Stimulated activated CD4-positive, alpha-beta T cell treated with anti-CD3 and anti-CD28 coated beads, TNF-alpha, amount 100 ng/mL, for 24 hours (primary cell): ENCODE measurements around the gene ITGA3.
"Not testable (repeated sequence)": the region's sequence is repeated elsewhere in the genome, so short reads cannot be mapped to it uniquely, and the experiment has no call there.

Experiments
- DNase-seq, 3 experiments: peaks; one replicate each; pipeline ENCODE4 v3.0.0-alpha.2; 2020; ENCODE audit warnings: low read depth in 3 of 3

ITGA3 gene

GRCh38 chr17:50052241-50052796 is 3.6 kb upstream of the ITGA3 start:
- DNase-seq: no peak

DNA sequence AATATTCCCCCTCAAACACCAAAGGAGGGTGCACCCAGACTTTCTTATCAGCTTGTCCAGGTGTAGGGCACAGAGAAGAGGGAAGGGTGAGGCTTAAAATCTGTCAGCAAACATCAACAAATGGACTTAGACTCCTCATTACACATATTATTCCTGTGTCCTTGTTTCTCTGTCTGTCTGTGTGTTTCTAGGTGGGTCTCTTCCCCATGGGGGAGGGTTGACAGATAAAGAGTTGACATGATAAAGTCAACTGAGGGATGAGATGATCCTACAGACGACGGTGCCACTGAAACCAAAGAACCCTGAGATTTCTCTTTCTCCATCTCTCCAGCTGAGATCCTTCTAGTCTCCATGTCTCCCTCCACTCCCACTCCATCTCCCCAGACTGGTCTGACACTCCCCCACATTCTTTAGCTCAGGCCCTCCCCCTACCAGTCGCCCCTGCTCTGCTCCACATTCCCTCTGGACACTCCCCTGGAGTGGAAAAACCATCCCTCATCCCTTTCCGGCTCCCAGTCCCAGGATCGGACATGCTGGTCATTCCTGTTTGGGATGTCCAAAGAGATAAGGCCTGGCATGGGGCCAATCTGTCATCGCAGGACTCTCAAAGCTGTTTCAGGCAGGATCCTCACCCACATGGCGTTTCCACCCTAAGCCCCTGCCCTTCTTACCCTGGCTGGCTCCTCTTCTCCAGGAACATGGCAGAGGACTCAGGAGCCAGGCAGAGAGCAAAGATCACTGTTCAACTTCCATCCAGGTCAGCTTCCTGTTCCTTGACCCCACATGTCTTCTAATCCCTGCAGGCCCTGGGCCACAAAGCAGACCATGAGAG is 2.9 kb upstream of the ITGA3 start:
- DNase-seq: no peak

- DNase-seq: no peak
Observed at GRCh38 chr17:50053654-50053960, 2.3 kb upstream of the ITGA3 start.

DNA sequence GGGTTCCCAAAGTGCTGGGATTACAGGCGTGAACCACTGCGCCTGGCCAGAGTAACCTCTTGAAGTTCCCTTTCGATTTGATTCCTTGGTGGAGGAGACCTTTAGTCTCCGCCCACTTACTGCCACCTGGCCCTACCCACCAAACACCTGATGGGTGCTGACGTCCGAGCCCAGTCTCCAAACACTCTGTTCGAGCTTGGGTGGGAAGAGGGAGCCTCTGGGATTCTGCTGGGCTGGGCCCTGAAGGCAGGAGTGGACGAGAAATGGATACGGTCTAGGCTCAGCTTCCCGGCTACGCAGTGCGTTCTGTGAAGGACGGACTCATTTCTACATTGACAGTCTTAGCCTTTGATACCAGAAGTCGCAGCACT is 870 bp upstream of the ITGA3 start:
- DNase-seq: peak in 1 of 3 experiments; percentile 2

- DNase-seq: peak; percentile 26 to 72 (median 35)
Observed at GRCh38 chr17:50056217-50056960, 479 bp downstream of the ITGA3 start.

- DNase-seq: no peak
Observed at GRCh38 chr17:50056961-50057330, 1.0 kb downstream of the ITGA3 start.

- no peak for DNase-seq
Observed at GRCh38 chr17:50057521-50057991, 1.6 kb downstream of the ITGA3 start.

DNA sequence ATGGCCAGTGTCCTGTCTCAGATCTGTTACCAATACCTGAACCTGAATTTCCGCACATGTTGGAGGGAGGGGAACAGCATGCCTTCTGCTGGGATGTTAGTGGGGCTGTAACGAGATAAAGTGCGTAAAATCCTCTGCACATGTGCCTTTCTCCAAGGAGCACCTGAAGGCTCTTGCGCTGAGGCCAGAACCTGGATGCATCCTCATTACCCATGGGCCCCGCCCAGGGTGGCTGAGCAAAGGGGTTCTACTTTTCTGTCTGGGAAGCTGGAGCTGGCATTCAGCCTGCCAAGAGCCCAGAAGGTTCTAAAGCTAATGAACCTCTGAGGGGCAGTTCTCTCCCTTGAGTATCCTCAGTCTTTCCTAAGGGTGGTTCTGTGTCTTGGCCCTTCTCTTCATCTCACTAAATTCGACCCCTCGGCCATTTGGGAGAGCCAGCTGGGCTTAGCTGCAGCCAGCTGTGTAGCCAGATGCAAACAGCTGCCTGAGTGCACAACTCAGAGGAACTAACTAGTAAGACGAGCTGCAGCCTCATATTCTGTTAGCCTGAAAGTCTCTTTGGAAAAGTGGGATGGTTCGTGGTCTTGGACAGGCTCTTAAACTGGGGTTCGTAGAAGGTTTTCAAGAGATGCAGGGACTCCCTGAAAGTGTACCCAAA is 2.5 kb downstream of the ITGA3 start:
- no peak for DNase-seq

GRCh38 chr17:50059256-50059655 is 3.3 kb downstream of the ITGA3 start:
- DNase-seq: no peak

DNA sequence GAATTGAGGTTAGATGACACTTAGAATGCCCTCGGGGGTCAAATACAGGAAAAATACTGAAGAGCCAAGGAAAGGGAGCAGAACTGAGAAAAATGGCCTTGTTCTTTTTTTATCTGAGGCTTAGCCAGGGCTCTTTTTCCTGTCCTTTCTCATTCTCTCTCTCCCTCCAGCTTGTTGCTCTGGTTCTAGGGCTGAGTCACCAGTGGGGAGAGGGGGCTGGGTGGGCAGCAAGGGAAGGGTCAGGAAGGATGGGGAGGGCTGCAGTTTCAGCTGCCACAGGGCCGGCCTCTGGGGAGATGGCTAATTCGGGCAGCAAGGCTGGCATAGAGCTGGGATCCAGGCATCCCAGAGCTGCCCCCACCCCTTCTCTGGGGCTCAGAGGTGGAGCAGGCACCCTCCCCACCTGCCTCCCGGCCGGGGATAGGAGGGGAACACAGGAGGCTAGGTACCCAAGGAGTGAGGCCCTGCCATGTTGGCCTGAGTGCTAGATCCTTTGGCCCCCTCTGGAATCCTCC is 3.9 kb downstream of the ITGA3 start:
- DNase-seq: no peak

GRCh38 chr17:50060951-50061712 is 5.2 kb downstream of the ITGA3 start:
- DNase-seq: no peak

- not testable (repeated sequence) for DNase-seq
Observed at GRCh38 chr17:50061713-50062045, 5.8 kb downstream of the ITGA3 start.

- no peak for DNase-seq
Observed at GRCh38 chr17:50062293-50063243, 6.7 kb downstream of the ITGA3 start.

DNA sequence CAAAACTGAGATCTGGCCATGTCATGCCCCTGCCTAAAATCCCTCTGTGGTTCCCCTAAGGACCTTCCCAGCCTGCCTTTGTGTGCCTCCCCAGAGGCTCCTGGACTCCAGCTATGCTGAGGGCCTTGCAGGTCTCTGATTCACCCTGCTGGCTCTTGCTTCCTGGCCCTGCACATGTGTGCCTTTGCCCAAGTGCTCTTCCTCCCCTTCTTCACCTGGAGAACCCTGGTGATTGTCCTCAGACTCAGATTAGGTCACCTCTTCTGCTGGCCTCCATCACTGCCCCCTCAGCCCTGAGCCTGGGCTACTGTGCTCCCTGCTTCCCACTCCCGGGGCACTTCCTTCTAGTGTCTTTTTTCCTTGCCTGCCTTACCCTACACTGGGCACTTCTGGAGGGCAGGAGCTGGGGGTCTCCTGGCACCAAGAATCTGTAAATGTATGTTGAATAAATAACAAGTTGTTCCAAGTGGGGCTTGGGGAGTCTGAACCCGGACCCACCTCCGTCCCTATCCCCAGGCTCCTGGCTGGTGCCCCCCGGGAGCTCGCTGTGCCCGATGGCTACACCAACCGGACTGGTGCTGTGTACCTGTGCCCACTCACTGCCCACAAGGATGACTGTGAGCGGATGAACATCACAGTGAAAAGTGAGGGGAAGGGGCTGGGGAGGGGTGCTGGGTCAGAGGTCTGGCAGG is 7.8 kb downstream of the ITGA3 start:
- DNase-seq: no peak

DNA sequence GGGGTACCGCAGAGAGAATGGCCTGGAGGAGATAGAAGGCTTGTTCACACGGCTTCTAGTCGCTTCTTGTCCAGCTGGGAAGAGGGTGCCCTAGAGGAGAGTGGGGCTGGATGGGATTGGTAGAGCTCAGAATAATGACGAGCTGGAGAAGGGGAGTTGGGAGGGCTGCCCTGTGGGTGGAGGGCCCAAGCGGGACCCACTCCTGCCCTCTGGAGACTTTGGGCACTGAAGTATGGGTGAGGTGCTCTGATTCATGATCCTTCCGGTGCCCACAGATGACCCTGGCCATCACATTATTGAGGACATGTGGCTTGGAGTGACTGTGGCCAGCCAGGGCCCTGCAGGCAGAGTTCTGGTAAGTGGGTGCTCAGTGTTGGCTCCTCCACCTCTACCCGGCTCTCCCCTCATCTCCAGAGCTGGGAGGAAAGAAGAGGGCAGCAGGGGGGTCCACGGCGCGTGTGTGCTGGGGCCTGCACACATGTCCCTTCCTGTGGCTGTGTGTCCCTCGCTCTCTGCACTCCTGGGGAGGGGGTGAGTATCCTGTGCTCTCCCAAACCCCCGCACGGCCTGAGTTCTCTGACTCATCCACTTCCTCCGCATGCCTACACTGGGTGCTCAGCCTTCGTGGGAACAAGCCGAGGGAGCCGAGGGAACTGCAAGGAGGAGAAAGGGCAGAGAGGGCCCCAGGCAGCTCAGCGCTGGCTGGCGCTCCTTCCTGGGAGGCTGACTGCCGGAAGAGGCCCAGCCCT is 8.5 kb downstream of the ITGA3 start:
- DNase-seq: no peak

GRCh38 chr17:50065056-50065455 is 9.1 kb downstream of the ITGA3 start:
- DNase-seq: no peak

GRCh38 chr17:50066995-50067394 is 11.1 kb downstream of the ITGA3 start:
- no peak for DNase-seq

GRCh38 chr17:50067996-50068395 is 12.1 kb downstream of the ITGA3 start:
- DNase-seq: no peak
